Stimulated activated CD4-positive, alpha-beta T cell treated with anti-CD3 and anti-CD28 coated beads, Interleukin-1b, Interleukin-23, amount 100 ng/mL, for 1 hour (primary cell): ENCODE measurements around the gene FSTL5.
"Not testable (repeated sequence)": the region's sequence is repeated elsewhere in the genome, so short reads cannot be mapped to it uniquely, and the experiment has no call there.

ENCODE experiments used
- DNase-seq, 2 donors: peaks; one replicate each; pipeline ENCODE4 v3.0.0-alpha.2; 2020; ENCODE audit warnings: low read depth in 2 of 2

Gene FSTL5

DNA sequence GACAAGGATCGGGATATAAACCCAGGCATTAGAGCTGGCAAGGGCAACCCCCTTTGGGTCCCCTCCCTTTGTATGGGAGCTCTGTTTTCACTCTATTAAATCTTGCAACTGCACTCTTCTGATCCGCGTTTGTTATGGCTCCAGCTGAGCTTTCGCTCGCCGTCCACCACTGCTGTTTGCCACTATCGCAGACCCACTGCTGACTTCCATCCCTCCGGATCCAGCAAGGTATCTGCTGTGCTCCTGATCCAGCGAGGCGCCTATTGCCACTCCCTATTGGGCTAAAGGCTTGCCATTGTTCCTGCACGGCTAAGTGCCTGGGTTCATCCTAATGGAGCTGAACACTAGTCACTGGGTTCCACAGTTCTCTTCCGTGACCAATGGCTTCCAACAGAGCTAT lies 59.9 kb downstream of the FSTL5 start:
- not testable (repeated sequence) for DNase-seq

- DNase-seq, result no peak
Measured at GRCh38 chr4:162102713-162103112, 61.1 kb downstream of the FSTL5 start.

DNA sequence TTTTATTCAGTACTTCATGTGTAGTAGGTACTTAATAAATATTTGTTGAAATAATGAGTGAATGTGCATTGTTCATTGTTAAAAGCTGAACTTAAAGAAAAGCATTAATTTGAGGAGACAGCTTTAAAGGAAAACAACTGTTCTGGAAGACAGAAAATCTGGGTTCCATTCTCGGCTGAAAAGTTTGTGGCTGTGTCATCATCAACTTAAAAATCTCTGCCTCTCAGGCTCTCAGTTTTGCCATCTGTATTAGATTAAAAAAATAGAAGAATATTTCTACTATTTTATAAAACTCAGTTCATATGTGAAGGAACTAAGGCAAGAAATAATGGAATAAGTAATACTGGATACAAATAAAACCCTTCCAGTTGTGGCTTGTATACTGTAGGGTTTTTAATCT lies 62.5 kb downstream of the FSTL5 start:
- DNase-seq, result no peak

- DNase-seq, result no peak
Measured at GRCh38 chr4:162075726-162076125, 88.1 kb downstream of the FSTL5 start.

- no peak for DNase-seq
Measured at GRCh38 chr4:162061214-162061613, 102.6 kb downstream of the FSTL5 start.

DNA sequence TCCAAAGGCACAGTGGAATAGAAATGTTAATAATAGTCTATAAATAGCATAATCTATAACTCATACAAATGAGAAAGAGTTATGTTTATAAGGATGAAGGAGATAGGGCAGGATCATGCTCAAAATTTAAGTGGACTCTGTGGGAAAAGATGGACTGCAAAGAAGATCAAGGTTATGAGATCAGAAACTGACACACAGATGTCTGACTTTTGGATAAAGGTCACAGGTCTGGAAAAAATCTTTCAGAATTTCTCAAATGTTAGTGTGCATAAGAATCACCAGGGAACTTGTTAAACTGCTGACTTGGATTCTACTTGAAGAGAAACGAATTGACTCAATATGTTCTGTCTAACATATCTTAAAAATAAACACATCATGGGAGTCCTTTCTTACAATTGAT lies 104.1 kb downstream of the FSTL5 start:
- DNase-seq, result no peak

- no peak for DNase-seq
Measured at GRCh38 chr4:162056990-162057389, 106.8 kb downstream of the FSTL5 start.

DNA sequence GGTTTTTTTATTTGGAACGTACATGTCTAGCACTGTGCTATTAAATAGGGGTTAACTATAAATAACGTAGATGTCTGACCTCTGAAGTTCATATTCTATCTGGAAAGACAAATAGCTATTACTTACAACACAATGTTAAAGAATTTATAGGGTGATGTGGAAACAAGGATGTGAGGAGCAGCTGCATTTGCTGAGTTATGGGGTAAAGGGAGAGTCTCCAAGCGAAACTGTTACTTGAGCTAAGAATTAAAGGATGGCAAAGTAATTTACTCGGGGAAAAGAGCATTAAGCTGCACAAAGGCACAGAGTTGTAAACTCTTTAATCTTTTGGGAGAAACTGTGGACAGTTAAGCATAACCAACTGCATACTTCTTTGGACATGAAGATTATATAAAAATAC lies 117.7 kb downstream of the FSTL5 start:
- no peak for DNase-seq

DNA sequence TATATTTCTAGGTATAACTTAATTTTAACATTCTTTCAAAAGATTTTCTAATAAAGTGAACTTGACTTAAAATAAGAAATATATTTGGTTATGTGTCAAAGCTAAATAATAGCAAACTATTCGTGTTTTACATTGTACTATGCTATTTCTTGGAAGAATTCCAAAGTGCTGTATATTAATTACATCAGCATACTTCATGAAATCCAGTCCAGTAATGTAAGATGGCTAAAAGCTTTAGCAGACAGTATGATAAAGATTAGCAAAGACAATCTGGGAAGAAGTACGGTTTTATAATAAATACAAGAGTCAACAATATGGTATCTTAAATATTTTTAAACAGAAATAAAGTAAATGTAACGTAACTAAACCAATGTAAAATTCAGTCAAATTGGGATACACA lies 125.7 kb downstream of the FSTL5 start:
- no peak for DNase-seq

GRCh38 chr4:162017863-162018262 lies 145.9 kb downstream of the FSTL5 start:
- DNase-seq, result no peak

DNA sequence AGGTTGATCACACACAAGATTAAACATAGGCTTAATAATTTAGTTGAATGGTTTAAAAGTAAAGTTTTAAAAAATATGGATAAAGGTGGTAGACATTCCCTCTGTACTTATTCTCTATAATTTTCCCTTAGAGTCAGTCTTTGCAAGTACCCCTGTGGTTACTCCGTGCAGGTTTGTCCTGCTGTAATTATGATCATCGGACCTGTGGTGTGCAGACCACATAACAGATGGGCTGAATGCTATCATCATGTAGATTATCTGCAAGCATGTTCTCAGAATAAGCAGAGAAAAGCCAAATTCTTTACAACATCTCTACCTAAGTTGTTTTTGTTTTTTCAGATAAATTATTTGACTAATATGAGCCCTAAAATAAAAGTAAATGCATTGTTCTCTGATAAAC lies 146.8 kb downstream of the FSTL5 start:
- no peak for DNase-seq

- no peak for DNase-seq
Measured at GRCh38 chr4:162016219-162016618, 147.6 kb downstream of the FSTL5 start.

DNA sequence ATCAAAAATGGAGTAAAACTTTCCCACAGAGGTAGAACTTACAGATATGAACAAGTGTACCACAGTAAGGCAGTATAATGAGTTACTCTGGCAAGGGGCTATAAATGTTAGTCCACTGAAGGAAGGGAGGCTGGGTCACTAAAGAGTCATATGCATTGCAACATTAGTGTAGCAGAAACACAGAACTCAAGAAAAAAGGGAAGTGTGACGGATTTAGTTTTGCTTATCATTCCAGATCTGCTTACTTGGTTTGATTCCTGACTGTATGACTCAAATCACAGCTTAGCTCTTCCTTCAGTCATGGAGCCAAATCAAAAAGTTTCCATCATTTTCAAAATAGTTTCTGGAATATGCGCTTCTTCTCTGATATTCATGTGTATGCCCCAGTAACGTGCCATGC lies 148.7 kb downstream of the FSTL5 start:
- DNase-seq, result no peak

- no peak for DNase-seq
Measured at GRCh38 chr4:162011089-162011488, 152.7 kb downstream of the FSTL5 start.

DNA sequence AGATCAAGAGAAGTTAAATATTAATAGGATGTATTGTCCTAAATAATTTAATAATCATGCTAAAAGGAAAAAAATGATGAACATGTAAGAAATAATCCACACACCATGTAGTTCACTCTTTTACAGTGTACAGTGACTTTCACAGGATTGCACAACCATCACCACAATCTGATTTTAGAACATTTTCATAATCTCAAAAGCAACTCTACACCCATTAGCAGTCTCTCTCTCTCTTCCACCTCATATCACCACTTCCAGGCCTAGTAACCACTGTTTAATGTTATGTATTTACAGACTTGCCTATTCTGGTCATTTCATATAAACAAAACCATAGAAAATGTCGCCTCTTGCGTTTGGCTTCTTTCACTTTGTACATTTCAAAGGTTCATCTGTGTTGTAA lies 153.4 kb downstream of the FSTL5 start:
- DNase-seq, result no peak

DNA sequence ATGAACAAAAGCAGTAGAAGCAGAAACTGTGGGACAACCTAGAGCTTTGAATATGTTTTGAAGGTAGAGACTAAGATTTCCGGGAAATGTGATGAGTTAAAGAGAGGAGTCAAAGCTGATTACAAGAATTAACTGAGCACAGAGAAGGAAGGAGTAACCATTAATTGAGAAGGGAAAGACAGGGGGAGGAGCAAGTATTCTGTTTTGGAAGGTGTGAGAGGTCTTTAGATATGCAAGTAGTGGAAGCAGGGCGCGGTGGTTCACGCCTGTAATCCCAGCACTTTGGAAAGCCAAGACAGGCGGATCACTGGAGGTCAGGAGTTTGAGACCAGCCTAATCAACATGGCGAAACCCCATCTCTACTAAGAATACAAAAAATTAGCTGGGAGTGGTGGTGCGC lies 171.5 kb downstream of the FSTL5 start:
- DNase-seq, result no peak

- no peak for DNase-seq
Measured at GRCh38 chr4:161991811-161992210, 172.0 kb downstream of the FSTL5 start.

GRCh38 chr4:161990721-161991120 lies 173.1 kb downstream of the FSTL5 start:
- no peak for DNase-seq

DNA sequence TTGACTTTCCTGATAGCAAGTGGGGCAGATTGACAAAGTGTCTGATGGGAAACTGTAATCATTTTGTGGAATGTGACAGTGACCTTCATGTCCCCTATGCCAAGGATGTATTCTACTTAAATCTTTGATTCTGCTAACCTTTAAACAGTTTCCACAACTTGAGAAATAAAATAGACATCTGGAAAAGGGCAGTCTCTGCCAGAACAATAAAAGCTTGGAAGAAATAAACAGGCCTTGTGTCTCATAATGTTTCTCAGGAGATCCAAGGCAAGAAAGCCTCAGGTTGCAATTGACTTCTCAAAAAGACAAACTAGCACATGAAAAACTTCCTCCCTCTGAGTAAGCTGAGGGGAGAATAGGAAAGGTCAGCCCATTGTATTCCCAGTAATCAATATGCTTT lies 174.9 kb downstream of the FSTL5 start:
- DNase-seq, result no peak

DNA sequence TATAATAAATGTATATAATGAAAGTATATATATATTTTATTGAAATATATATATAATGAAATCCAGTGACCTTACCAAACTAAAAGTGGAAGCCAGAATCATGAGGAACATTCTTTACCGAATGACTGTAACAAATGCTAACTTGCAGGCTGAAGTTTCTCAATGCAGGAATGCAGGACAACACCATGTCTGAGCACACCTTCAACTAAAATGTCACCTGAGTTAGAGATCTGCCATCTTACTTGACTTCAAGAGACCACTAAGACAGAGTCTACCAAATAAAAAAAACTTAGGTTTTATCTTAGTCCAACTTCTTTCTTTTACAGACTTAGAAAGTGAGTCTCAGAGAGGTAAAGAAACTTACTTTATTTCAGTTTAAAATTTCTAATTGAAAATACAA lies 176.2 kb downstream of the FSTL5 start:
- DNase-seq, result no peak

- DNase-seq, result no peak
Measured at GRCh38 chr4:161952382-161952781, 211.4 kb downstream of the FSTL5 start.

DNA sequence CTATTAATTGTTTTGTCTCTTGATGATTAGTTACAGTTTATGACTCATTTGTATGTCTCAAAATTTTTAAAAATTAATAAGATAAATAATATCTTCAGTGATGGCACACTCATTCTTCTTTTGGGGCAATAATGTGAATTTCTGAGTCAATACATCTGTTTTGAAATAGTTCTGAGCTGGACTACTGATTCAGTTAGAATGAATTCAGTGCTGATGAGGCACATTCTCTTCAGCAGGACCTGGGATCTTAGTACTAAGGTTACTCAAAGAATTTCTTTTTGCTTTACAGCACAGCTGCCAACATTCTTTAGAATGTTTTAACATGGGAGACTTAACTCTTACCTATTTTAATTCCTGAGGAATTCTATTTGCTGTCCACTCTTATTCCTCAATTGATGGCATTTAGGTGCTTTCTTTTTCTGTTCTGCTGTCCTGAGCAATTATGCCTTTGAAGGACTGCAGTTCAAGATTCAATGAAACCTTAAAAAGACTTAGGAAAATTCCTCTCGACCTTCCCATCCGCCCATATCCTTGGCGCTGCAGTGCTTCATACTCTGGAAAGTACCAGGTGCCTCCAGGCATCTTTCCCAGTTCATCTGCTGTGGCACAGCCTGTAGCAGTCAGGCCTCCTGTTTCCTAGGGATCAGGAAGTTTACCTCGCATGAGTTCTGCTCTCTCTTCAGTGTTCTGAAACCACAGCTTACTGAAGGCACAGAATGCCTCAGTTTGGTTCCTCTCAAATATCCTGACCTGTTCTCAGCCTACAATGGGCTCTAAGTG lies 213.7 kb downstream of the FSTL5 start:
- no peak for DNase-seq

DNA sequence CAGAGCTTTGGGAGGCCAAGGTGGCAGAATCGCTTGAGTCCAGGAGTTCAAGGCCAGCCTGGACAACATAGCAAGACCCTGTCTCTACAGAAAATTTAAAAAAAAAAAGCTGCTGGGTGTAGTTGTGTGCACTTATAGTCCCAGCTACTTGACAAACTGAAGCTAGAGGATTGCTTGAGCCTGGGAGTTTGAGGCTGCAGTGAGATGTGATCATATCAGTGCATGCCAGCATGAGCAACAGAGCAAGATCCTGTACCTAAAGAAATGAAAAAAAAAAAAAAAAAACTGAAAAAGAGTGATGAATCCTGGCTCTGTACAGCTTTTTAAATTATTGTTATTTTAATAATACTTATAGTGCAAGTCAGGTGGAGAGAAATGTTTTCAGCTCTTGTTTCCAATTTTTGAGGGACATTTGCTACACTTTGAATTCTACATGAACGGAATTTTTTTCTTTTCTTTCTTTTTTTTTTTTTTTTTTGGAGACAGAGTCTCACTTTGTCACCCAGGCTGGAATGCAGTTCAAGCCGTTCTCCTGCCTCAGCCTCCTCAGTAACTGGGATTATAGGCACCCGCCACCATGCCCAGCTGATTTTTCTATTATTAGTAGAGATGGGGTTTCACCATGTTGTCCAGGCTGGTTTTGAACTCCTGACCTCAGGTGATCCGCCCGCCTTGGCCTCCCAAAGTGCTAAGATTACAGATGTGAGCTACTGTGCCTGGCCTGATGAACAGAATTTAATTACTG lies 215.6 kb downstream of the FSTL5 start:
- DNase-seq, result no peak
